PFSK-1 (cell line): ENCODE measurements around the gene MTF1.

Experiments used
- POLR2AphosphoS5 ChIP-seq: IDR thresholded peaks from 2 replicates; pipeline ENCODE4 v1.6.1; 2012; ENCODE audit warnings: low read depth, mild to moderate bottlenecking, control low read depth, low read length, moderate library complexity
- SIN3A ChIP-seq: IDR thresholded peaks from 2 replicates; pipeline ENCODE4 v1.6.1; 2012; ENCODE audit warnings: mild to moderate bottlenecking, low read length, moderate library complexity, borderline replicate concordance; ENCODE audit not compliant: insufficient read depth

DNA sequence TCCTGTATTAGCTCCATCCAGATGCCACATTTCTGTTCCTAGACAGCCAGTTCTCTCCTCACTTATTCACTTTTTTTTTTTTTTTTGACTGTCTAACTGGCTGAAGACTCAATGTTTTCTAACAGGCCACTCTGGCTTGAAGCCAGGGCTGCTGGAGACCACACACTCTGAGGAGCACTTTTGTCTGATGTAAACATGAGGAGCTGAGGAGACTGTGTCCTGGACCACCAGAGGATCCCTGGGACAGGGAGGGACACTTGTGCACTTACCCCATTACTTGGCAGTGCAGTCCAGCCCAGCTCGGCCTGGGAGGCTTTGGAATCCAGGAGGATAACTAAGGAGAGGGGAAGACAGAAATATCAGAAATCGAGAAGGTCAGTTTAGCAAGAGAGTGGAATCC, 96.9 kb downstream of the MTF1 start:
- TF ChIP-seq POLR2AphosphoS5, result no peak
- no peak for TF ChIP-seq SIN3A
